Esophagus muscularis mucosa (tissue), 4 donors: ENCODE data around the gene MYO7B. TPM values are rescaled to one million over a fixed set of nuclear protein-coding genes. Genes with fewer than 3 reads are reported as not detected.

Experiments used
- DNase-seq: peaks from one replicate; pipeline ENCODE4 v3.0.0-alpha.2; 2017; ENCODE audit errors: extremely low spot score
- H3K27ac ChIP-seq, 4 donors: fragments of 200-600 bp; sonication (generic); replicated peaks in 1 of 4; 1 replicate in 3 of 4; 2 replicates in 1 of 4; pipeline ENCODE4 v1.5.1; 2016 to 2019; ENCODE audit warnings: mild to moderate bottlenecking in 1 of 4
- H3K27me3 ChIP-seq, 4 donors: fragments of 200-600 bp; sonication (generic); one replicate each; pipeline versions ENCODE4 v1.5.1 to v1.6.0; 2016 to 2019
- H3K36me3 ChIP-seq, 4 donors: fragments of 200-600 bp; sonication (generic); one replicate each; pipeline ENCODE4 v1.5.1; 2016 to 2019
- H3K4me1 ChIP-seq, 4 donors: fragments of 200-600 bp; sonication (generic); one replicate each; pipeline ENCODE4 v1.5.1; 2016 to 2019
- H3K4me3 ChIP-seq, 4 donors: fragments of 200-600 bp; sonication (generic); 1 replicate in 2 of 4; 2 replicates in 2 of 4; pipeline ENCODE4 v1.5.1; 2016 to 2019; ENCODE audit warnings: mild to moderate bottlenecking in 4 of 4, moderate library complexity in 1 of 4
- H3K9me3 ChIP-seq, 4 donors: fragments of 200-600 bp; sonication (generic); 1 replicate in 3 of 4; 2 replicates in 1 of 4; pipeline ENCODE4 v1.5.1; 2016 to 2019
- EP300 ChIP-seq: sonication (generic); formaldehyde crosslinking; IDR thresholded peaks from one replicate; pipeline ENCODE4 v1.6.1; 2017; ENCODE audit warnings: antibody characterized with exemption
- POLR2A ChIP-seq: fragments of 450-650 bp; IDR thresholded peaks from one replicate; pipeline ENCODE4 v1.6.1; 2017; ENCODE audit warnings: antibody characterized with exemption, moderate library complexity, mild to moderate bottlenecking, low read depth
- POLR2AphosphoS5 ChIP-seq, 2 donors: sonication (generic); formaldehyde crosslinking; IDR thresholded peaks; one replicate each; pipeline ENCODE4 v1.6.1; 2017; ENCODE audit warnings: antibody characterized with exemption in 2 of 2
- WGBS: methylation state at CpG from one replicate; pipeline ENCODE4 v1.1.5; 2018; 5-methylcytosine and 5-hydroxymethylcytosine counted together
- intact Hi-C: fragments of 100-400 bp; cut with DNase I; formaldehyde crosslinking; loops from one replicate; pipeline ENCODE4 v1.15.1; 2023
- total RNA-seq, 4 donors: library from RNA; depleted of rRNA; stranded (reverse); fragments of >200 nt; gene quantifications; one replicate each; pipeline versions ENCODE4 v1.1.0 to v1.2.1, GENCODE V29; 2016
- TF ChIP-seq, protein P1 (sequence below), 3 experiments: fragments of 200-600 bp in 2 of 3; fragments of 450-650 bp in 1 of 3; sonication (generic) in 2 of 3; IDR thresholded peaks; one replicate each; pipeline ENCODE4 v1.5.1; 2017 to 2019; ENCODE audit warnings: antibody characterized with exemption in 3 of 3, mild to moderate bottlenecking in 2 of 3, moderate library complexity in 1 of 3

MYO7B gene
- total RNA-seq, 4 donors from 2014 or later = 0.19 to 0.98 (median 0.33) TPM; not detected in 1

DNA sequence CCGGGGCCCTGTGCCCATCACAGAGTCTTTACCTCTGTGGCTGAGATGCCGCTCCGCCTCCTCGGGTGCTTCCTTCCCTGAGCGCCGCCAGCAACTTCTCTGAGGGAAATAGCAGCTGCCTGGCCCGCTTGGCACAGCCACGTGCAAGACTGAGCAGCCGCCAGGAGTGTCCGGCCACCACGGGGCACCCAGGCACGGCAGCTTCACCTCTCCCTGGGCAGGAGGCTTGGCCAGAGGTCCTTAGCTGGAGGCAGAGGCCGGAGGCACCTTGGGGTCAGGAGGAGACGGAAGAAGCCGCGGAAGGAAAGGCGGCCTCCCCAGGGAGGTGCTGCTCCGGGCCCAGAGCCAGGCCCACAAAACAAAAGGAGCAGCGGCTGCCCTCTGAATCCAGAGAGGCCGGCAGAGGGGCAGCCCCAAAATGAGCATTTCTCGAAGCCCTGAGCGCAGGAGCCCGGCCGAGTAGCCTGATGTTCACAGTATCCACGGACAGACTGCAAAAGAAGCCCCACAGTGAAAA, 145.9 kb downstream of the MYO7B start:
- no peaks in the 10 kb centered on the region for H3K9me3 ChIP-seq
- intact Hi-C loops = loop anchor here (5.0 kb wide), 1 partner anchor 34 kb away; the partner anchor contains the start of gene GPR17
- peak overlapping the region; percentile 41 to 54 (median 45) for H3K4me3 ChIP-seq
- peak; percentile 28 to 57 for TF ChIP-seq POLR2AphosphoS5 (IDR thresholded peaks at IDR 0.05)
- no peak for TF ChIP-seq EP300
- H3K36me3 ChIP-seq = no peaks in the 10 kb centered on the region
- H3K27me3 ChIP-seq = no peaks in the 10 kb centered on the region
- peak overlapping the region; percentile 74 to 81 (median 75) for H3K27ac ChIP-seq
- peak; percentile 91 for DNase-seq
- WGBS = 11% methylated on average over 13 of the region's 25 CpGs
- H3K4me1 ChIP-seq = peaks cover 25 to 77% (median 68%) of the 10 kb centered on the region in 4 donors

DNA sequence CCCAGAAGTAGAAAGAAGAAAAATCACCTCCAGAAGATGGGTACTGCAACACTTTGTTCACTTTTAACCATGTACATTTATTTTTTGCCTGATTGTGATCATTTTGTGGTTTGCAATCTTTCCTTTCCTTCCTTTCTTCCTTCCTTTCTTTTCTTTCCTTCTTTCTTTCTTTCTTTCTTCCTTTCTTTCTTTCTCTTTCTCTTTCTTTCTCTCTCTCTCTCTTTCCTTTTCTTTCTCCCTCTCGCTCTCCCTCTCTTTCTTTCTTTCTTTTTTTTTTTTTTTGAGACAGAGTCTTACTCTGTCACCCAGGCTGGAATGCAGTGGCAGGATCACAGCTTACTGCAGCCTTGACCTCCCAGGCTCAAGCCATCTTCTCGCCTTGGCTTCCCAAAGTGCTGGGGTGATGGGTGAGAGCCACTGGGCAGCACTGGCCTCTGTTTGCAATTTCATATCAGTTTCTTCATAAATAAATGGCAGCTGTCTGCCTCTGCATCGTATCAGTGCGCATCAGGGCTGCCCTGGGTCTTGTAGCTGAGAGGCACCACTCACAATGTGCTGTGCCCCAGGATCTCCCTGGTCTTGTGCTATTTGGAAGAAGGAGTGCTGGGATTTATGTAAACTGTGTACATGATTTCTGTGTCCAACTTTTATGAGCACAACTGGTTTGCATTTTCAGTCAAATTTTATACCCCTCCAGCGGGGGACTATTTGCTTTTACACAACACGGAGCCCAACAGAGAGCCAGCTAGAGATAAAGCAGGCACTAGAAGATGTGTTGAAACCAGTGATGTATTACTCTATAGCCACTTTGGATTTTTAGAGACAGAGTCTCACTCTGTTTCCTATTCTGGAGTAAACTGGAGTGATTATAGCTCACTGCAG, 146.7 kb downstream of the MYO7B start:
- peaks cover 18 to 71% (median 59%) of the 10 kb centered on the region in 4 donors for H3K4me1 ChIP-seq

DNA sequence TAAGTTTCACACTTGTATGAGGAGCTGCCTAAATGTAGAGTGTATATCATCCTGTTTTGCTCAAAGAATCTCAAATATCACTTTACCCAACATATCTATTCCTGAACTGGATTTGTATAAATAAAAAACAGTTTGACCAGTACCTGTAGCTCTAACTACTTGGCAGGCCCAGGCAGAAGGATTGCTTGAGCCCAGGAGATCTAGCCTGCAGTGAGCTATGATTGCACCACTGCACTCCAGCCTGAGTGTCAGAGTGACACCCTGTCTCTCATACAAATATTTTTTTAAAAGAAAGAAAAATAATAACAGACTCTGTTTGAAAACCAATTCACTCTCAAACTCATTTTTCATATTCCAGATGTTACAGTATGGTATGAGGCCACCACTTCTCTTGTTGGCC, 147.6 kb downstream of the MYO7B start:
- Histone ChIP-seq H3K4me3 (no peak overlapping the region), H3K36me3 (no peaks in the 10 kb centered on the region), H3K4me1 (peaks cover 18 to 66% (median 56%) of the 10 kb centered on the region in 4 donors), H3K27me3 (no peaks in the 10 kb centered on the region), H3K27ac (peak overlapping the region; percentile 69 to 79 (median 74)), H3K9me3 (no peaks in the 10 kb centered on the region)
- TF ChIP-seq, protein P1, sequence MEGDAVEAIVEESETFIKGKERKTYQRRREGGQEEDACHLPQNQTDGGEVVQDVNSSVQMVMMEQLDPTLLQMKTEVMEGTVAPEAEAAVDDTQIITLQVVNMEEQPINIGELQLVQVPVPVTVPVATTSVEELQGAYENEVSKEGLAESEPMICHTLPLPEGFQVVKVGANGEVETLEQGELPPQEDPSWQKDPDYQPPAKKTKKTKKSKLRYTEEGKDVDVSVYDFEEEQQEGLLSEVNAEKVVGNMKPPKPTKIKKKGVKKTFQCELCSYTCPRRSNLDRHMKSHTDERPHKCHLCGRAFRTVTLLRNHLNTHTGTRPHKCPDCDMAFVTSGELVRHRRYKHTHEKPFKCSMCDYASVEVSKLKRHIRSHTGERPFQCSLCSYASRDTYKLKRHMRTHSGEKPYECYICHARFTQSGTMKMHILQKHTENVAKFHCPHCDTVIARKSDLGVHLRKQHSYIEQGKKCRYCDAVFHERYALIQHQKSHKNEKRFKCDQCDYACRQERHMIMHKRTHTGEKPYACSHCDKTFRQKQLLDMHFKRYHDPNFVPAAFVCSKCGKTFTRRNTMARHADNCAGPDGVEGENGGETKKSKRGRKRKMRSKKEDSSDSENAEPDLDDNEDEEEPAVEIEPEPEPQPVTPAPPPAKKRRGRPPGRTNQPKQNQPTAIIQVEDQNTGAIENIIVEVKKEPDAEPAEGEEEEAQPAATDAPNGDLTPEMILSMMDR (IDR thresholded peaks at IDR 0.05) = no peak
- TF ChIP-seq EP300 (no peak), POLR2AphosphoS5 (IDR thresholded peaks at IDR 0.05) (no peak), POLR2A (no peak)
- DNase-seq = no peak
- intact Hi-C loops = loop anchor here (5.0 kb wide), 1 partner anchor 36 kb away; the partner anchor contains the start of gene GPR17

More for the DNA sequence above, 146.7 kb downstream of the MYO7B start:
- no peak for DNase-seq
- H3K36me3 ChIP-seq = no peaks in the 10 kb centered on the region
- peak overlapping the region; percentile 74 to 81 (median 75) for H3K27ac ChIP-seq
- H3K27me3 ChIP-seq = no peaks in the 10 kb centered on the region
- WGBS = 88% methylated on average over 5 of the region's 6 CpGs
- H3K4me3 ChIP-seq = no peak overlapping the region
- TF ChIP-seq POLR2AphosphoS5 (IDR thresholded peaks at IDR 0.05) = no peak
- no peak for TF ChIP-seq EP300
- no peak for TF ChIP-seq POLR2A
- TF ChIP-seq, protein P1 (IDR thresholded peaks at IDR 0.05) = no peak
- intact Hi-C loops = loop anchor here (5.0 kb wide), 1 partner anchor 35 kb away; the partner anchor contains the start of gene GPR17
- no peaks in the 10 kb centered on the region for H3K9me3 ChIP-seq

DNA sequence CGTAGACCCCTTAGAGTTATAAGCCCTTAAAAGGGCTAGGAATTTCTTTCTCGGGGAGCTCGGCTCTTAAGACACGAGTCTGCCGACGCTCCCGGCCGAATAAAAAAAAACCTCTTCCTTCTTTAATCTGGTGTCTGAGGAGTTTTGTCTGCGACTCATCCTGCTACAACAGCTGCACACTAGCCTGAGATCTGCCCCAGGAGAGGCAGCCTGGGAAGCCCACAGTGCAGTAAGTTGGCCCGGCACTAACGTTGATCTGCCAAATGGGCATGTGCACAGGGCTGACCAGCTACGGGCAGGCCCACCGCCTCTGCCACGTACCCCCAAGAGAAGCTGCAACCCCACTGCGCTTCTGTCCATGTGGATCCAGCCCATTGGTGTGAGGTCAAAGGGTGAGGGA, 148.3 kb downstream of the MYO7B start:
- no peak for DNase-seq
- WGBS = 27% methylated on average over 10 of the region's 15 CpGs
- Histone ChIP-seq H3K36me3 (no peaks in the 10 kb centered on the region), H3K27me3 (no peaks in the 10 kb centered on the region), H3K4me1 (peaks cover 18 to 66% (median 56%) of the 10 kb centered on the region in 4 donors), H3K27ac (peak overlapping the region; percentile 69 to 79 (median 74)), H3K4me3 (no peak overlapping the region), H3K9me3 (no peaks in the 10 kb centered on the region)
- intact Hi-C loops = loop anchor here (5.0 kb wide), 1 partner anchor 36 kb away; the partner anchor contains the start of gene GPR17
- no peak for TF ChIP-seq POLR2A
- no peak for TF ChIP-seq POLR2AphosphoS5 (IDR thresholded peaks at IDR 0.05)

DNA sequence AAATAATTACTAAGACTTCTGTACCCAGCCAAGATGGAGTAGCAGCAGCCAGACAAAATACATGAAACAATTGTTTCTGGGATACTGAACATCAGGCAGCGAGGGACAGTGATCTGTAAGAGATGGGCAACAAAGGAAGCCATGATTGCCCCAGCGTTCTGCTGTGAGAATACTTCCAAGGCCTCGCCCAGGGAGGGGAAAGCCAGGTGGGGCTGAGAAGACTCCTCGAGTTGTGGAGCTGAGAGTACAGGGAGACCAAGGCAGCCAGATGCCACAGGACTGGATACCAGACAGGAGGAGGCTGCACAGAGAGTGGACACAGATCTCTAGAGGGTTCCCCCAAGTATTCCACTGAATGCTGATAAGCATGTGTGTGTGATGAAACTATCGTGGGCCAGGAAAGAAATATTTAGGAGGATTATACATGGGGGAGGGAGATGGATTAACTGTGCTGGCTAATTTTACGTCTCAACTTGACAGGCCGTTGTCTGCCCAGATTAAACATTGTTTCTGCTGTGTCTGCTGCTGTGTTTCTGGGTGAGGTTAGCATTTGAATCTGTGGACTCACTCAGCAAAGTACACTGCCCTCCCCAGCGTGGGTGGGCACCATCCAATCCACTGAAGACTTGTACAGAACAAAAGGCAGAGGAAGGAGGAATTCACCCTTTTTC, 150.1 kb downstream of the MYO7B start:
- Histone ChIP-seq H3K9me3 (no peaks in the 10 kb centered on the region), H3K27ac (peak overlapping the region; percentile 14 to 57 (median 50)), H3K4me3 (no peak overlapping the region), H3K27me3 (no peaks in the 10 kb centered on the region), H3K36me3 (no peaks in the 10 kb centered on the region), H3K4me1 (peaks cover 18 to 60% (median 51%) of the 10 kb centered on the region in 4 donors)
- intact Hi-C loops = no loop called here
- no peak for DNase-seq
- TF ChIP-seq POLR2AphosphoS5 (IDR thresholded peaks at IDR 0.05) (no peak), EP300 (no peak), POLR2A (no peak)
- TF ChIP-seq, protein P1 (IDR thresholded peaks at IDR 0.05) = no peak
- WGBS = 52% methylated on average over 8 of the region's 8 CpGs

Other genes starting within 250 kb of the MYO7B start
- gene ERCC3, start 241.5 kb upstream of the MYO7B start, total RNA-seq = 10 to 100 TPM; 24.4 to 37.1 (median 35.3) TPM
- 10 to 100 TPM; 51.4 to 68.6 (median 66.2) TPM for gene MAP3K2, start 147.7 kb upstream of the MYO7B start, total RNA-seq
- not detected for gene PROC, start 117.3 kb upstream of the MYO7B start, total RNA-seq
- gene IWS1, start 9.2 kb upstream of the MYO7B start, total RNA-seq = 10 to 100 TPM; 32.6 to 38.1 (median 34.7) TPM
- under 1 TPM in 1 of 4 donors, not detected in 3; 0.40 TPM for gene GPR17, start 110.5 kb downstream of the MYO7B start, total RNA-seq
- 100 to 1,000 TPM in 3 of 4 donors, 10 to 100 TPM in 1; 99.2 to 342 (median 175) TPM for gene LIMS2, start 139.8 kb downstream of the MYO7B start, total RNA-seq
- gene SFT2D3, start 165.8 kb downstream of the MYO7B start, total RNA-seq = 10 to 100 TPM in 1 of 4 donors, 1 to 10 TPM in 3; 5.8 to 11.8 (median 9.4) TPM